Breast epithelium (tissue), 3 donors: Measurements from ENCODE around the gene RPN2.

ENCODE experiments used
- CTCF ChIP-seq, 3 donors: fragments of 450-650 bp; IDR thresholded peaks; one replicate each; pipeline ENCODE4 v1.5.1; 2016 to 2017; ENCODE audit warnings: antibody characterized with exemption in 3 of 3, mild to moderate bottlenecking in 3 of 3, moderate library complexity in 3 of 3
- POLR2A ChIP-seq: fragments of 450-650 bp; IDR thresholded peaks from one replicate; pipeline ENCODE4 v1.6.1; 2016; ENCODE audit warnings: antibody characterized with exemption, mild to moderate bottlenecking, moderate library complexity
- POLR2AphosphoS5 ChIP-seq, 3 donors: sonication (generic); formaldehyde crosslinking; IDR thresholded peaks; one replicate each; pipeline ENCODE4 v1.6.1; 2017; ENCODE audit warnings: antibody characterized with exemption in 3 of 3

- TF ChIP-seq CTCF (IDR thresholded peaks at IDR 0.05) (no peak), POLR2A (no peak), POLR2AphosphoS5 (IDR thresholded peaks at IDR 0.05) (no peak)
These were observed 11.4 kb downstream of the RPN2 start for GRCh38 chr20:37190354-37191112.
